Astrocyte of the spinal cord (primary cell): ENCODE measurements around the gene RYR1.
"Not testable (repeated sequence)": the region's sequence is repeated elsewhere in the genome, so short reads cannot be mapped to it uniquely, and the experiment has no call there.

Experiments
- DNase-seq: peaks from one replicate; pipeline ENCODE4 v3.0.0; 2011; ENCODE audit warnings: low read depth, low spot score
- H3K4me3 ChIP-seq: 2 replicates; pipeline ENCODE4 v1.5.1; 2011; ENCODE audit warnings: low read depth, mild to moderate bottlenecking, low read length, moderate library complexity
- CTCF ChIP-seq: IDR thresholded peaks from 2 replicates; pipeline ENCODE4 v1.5.1; 2012; ENCODE audit warnings: low read depth, mild to moderate bottlenecking, low read length, inconsistent platforms
- in situ Hi-C: cut with HindIII; loops from 2 replicates; pipeline ENCODE4 v1.10.0; 2017; ENCODE audit warnings: low sequenced_read_pairs

The RYR1 gene

GRCh38 chr19:38425222-38425809 is 8.2 kb upstream of the RYR1 start:
- in situ Hi-C loops: no loop called here
- DNase-seq: no peak
- H3K4me3 ChIP-seq: no peak overlapping the region
- no peak for TF ChIP-seq CTCF

- DNase-seq: no peak
- in situ Hi-C loops: no loop called here
- no peak within 1 kb of the TSS for H3K4me3 ChIP-seq
- no peak for TF ChIP-seq CTCF
These were observed 7.6 kb upstream of the RYR1 start, which contains the start of gene RASGRP4 for GRCh38 chr19:38425810-38426466. Gene RASGRP4 (minus strand): TSS chr19:38426219. CDS start chr19:38426091, 128 bp downstream.

GRCh38 chr19:38427035-38427677 is 6.3 kb upstream of the RYR1 start:
- H3K4me3 ChIP-seq, DNase-seq, in situ Hi-C loops: not testable (repeated sequence)

GRCh38 chr19:38429055-38429810 is 4.3 kb upstream of the RYR1 start:
- no peak for TF ChIP-seq CTCF
- H3K4me3 ChIP-seq: no peak overlapping the region
- in situ Hi-C loops: no loop called here
- no peak for DNase-seq

- in situ Hi-C loops: no loop called here
- no peak for TF ChIP-seq CTCF
- H3K4me3 ChIP-seq: no peak overlapping the region
- DNase-seq: no peak
These were observed 3.7 kb upstream of the RYR1 start for GRCh38 chr19:38429811-38430156.

- DNase-seq: no peak
- in situ Hi-C loops: no loop called here
- TF ChIP-seq CTCF: no peak
- H3K4me3 ChIP-seq: no peak overlapping the region
These were observed 2.6 kb upstream of the RYR1 start for GRCh38 chr19:38430931-38431330.
